HEK293 (cell line): Measurements from ENCODE around the gene PSTK.
A peak's percentile ranks its signal among the peaks of the same experiment; 100 is the strongest.

ENCODE experiments used
- CTCF ChIA-PET: fragments of 350-600 bp; formaldehyde crosslinking; extraction: SDS; loops from one replicate; lab custom pipeline; 2021; ENCODE audit warnings: antibody characterized with exemption; lab: Yijun Ruan, JAX
- POLR2A ChIA-PET: fragments of 300-600 bp; formaldehyde crosslinking; extraction: SDS; loops from one replicate; lab custom pipeline; 2020; ENCODE audit warnings: antibody characterized with exemption, inconsistent platforms; lab: Yijun Ruan, JAX
- H3K27ac ChIP-seq: fragments of 200-500 bp; sonication (Bioruptor generic); 2 replicates; pipeline ENCODE4 v1.5.1; 2014; ENCODE audit warnings: low read depth, low read length, control low read depth, inconsistent platforms; ENCODE audit errors: extremely low read depth
- H3K36me3 ChIP-seq, 2 experiments: fragments of 200-500 bp in 1 of 2; sonication (Bioruptor generic) in 1 of 2; 1 replicate in 1 of 2; 2 replicates in 1 of 2; pipeline ENCODE4 v1.5.1; 2014 to 2017; ENCODE audit warnings: inconsistent platforms in 2 of 2, low read length in 2 of 2; ENCODE audit not compliant: control insufficient read depth in 2 of 2, insufficient read depth in 1 of 2
- H3K4me1 ChIP-seq: fragments of 200-500 bp; sonication (Bioruptor generic); 2 replicates; pipeline ENCODE4 v1.5.1; 2014; ENCODE audit warnings: mild to moderate bottlenecking, low read length, inconsistent platforms; ENCODE audit not compliant: control insufficient read depth, insufficient read depth
- H3K4me3 ChIP-seq: 2 replicates; pipeline ENCODE4 v1.5.1; 2011; ENCODE audit warnings: low read depth, mild to moderate bottlenecking, control low read depth, low read length, moderate library complexity
- H3K9me3 ChIP-seq: fragments of 200-500 bp; sonication (Bioruptor generic); 2 replicates; pipeline ENCODE4 v1.5.1; 2014; ENCODE audit warnings: low read depth, low read length, inconsistent platforms; ENCODE audit not compliant: control insufficient read depth, insufficient read depth
- KLF7 ChIP-seq: fragments of 450-650 bp; formaldehyde crosslinking; IDR thresholded peaks from 2 replicates; pipeline ENCODE4 v1.5.1; 2016; ENCODE audit warnings: missing biosample characterization, missing genetic modification characterization, borderline replicate concordance
- PRDM1 ChIP-seq: fragments of 450-650 bp; formaldehyde crosslinking; IDR thresholded peaks from 2 replicates; pipeline ENCODE4; 2016; ENCODE audit warnings: missing biosample characterization, missing genetic modification characterization
- SCRT1 ChIP-seq: fragments of 450-650 bp; formaldehyde crosslinking; IDR thresholded peaks from 2 replicates; pipeline ENCODE4 v1.5.1; 2016; ENCODE audit warnings: missing biosample characterization, missing genetic modification characterization, borderline replicate concordance
- SP3 ChIP-seq: fragments of 450-650 bp; formaldehyde crosslinking; IDR thresholded peaks from 2 replicates; pipeline ENCODE4 v1.5.1; 2016; ENCODE audit warnings: missing biosample characterization, missing genetic modification characterization
- ZBTB17 ChIP-seq: fragments of 450-650 bp; formaldehyde crosslinking; IDR thresholded peaks from 2 replicates; pipeline ENCODE4 v1.5.1; 2016; ENCODE audit warnings: missing biosample characterization, missing genetic modification characterization
- ZBTB20 ChIP-seq: fragments of 450-650 bp; formaldehyde crosslinking; IDR thresholded peaks from 2 replicates; pipeline ENCODE4 v1.5.1; 2016; ENCODE audit warnings: missing biosample characterization, missing genetic modification characterization
- ZNF112 ChIP-seq: fragments of 450-650 bp; formaldehyde crosslinking; IDR thresholded peaks from 2 replicates; pipeline ENCODE4 v1.5.0; 2017; ENCODE audit warnings: missing biosample characterization, missing genetic modification characterization
- ZNF184 ChIP-seq: fragments of 450-650 bp; IDR thresholded peaks from 2 replicates; pipeline ENCODE4 v1.5.1; 2018; ENCODE audit warnings: missing biosample characterization, mild to moderate bottlenecking, missing genetic modification characterization
- ZNF19 ChIP-seq: fragments of 450-650 bp; formaldehyde crosslinking; IDR thresholded peaks from 2 replicates; pipeline ENCODE4; 2016; ENCODE audit warnings: missing biosample characterization, missing genetic modification characterization, low read depth
- ZNF223 ChIP-seq: fragments of 450-650 bp; formaldehyde crosslinking; IDR thresholded peaks from 2 replicates; pipeline ENCODE4 v1.5.1; 2016; ENCODE audit warnings: missing biosample characterization, missing genetic modification characterization
- ZNF423 ChIP-seq: fragments of 450-650 bp; formaldehyde crosslinking; IDR thresholded peaks from 2 replicates; pipeline ENCODE4 v1.5.1; 2016; ENCODE audit warnings: missing biosample characterization, missing genetic modification characterization
- ZNF501 ChIP-seq: fragments of 450-650 bp; formaldehyde crosslinking; IDR thresholded peaks from 2 replicates; pipeline ENCODE4 v1.5.1; 2016; ENCODE audit warnings: missing biosample characterization, missing genetic modification characterization
- ZNF544 ChIP-seq: fragments of 450-650 bp; formaldehyde crosslinking; IDR thresholded peaks from 2 replicates; pipeline ENCODE4 v1.5.0; 2017; ENCODE audit warnings: missing biosample characterization, missing genetic modification characterization
- ZNF555 ChIP-seq: fragments of 450-650 bp; formaldehyde crosslinking; conservative IDR thresholded peaks from 2 replicates; pipeline ENCODE4 v1.5.1; 2017; ENCODE audit warnings: missing biosample characterization, mild to moderate bottlenecking, missing genetic modification characterization, inconsistent platforms
- ZNF596 ChIP-seq: fragments of 450-650 bp; IDR thresholded peaks from 2 replicates; pipeline ENCODE4 v1.5.0; 2018; ENCODE audit warnings: missing biosample characterization, mild to moderate bottlenecking, missing genetic modification characterization, moderate library complexity
- ZNF621 ChIP-seq: fragments of 450-650 bp; formaldehyde crosslinking; IDR thresholded peaks from 2 replicates; pipeline ENCODE4 v1.5.1; 2017; ENCODE audit warnings: missing biosample characterization, missing genetic modification characterization
- ZNF701 ChIP-seq: fragments of 450-650 bp; formaldehyde crosslinking; IDR thresholded peaks from 2 replicates; pipeline ENCODE4 v1.5.1; 2016; ENCODE audit warnings: missing biosample characterization, missing genetic modification characterization
- ZNF830 ChIP-seq: fragments of 450-650 bp; IDR thresholded peaks from 2 replicates; pipeline ENCODE4 v1.5.0; 2018; ENCODE audit warnings: missing biosample characterization, missing genetic modification characterization, low read depth, mild to moderate bottlenecking, moderate library complexity
- TF ChIP-seq, protein P1 (sequence below): fragments of 450-650 bp; formaldehyde crosslinking; IDR thresholded peaks from 2 replicates; pipeline ENCODE4 v1.5.1; 2016; ENCODE audit warnings: missing biosample characterization, missing genetic modification characterization

Gene PSTK

DNA sequence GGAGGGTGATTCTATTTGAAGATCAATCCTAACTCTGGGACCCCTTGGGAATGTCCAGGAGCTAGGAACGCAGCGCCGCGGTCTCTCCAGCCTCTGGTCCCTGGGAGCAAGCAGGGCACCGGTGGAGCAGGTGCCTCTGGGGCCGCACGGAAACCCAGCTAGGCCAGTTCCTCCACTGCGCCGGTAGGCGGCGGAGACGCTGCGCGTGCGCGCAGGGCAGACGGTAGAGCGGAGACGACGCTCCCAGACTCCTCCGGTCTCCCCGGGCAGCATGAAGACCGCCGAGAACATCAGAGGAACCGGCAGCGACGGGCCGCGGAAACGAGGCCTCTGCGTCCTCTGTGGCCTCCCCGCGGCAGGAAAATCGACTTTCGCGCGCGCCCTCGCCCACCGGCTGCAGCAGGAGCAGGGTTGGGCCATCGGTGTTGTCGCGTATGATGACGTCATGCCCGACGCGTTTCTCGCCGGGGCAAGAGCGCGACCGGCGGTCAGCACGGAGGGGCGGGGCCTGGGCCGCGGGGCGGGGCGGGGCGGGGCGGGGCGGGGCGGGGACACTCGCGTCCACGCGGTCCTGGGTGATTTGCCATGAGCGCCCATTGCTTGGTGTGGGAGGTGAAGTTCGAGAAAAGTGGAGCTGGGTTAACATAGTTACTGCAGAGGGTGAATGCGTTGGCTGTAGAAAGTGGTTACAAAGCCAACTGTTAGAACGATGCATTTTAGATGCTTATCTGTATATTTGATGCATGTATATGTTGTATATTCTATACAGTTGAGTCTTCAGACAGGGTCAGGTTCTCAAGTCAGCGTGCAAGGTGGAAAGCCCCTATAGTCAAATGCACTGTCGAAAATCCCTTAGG lies at the start of gene PSTK (continued):
- TF ChIP-seq, protein P1, sequence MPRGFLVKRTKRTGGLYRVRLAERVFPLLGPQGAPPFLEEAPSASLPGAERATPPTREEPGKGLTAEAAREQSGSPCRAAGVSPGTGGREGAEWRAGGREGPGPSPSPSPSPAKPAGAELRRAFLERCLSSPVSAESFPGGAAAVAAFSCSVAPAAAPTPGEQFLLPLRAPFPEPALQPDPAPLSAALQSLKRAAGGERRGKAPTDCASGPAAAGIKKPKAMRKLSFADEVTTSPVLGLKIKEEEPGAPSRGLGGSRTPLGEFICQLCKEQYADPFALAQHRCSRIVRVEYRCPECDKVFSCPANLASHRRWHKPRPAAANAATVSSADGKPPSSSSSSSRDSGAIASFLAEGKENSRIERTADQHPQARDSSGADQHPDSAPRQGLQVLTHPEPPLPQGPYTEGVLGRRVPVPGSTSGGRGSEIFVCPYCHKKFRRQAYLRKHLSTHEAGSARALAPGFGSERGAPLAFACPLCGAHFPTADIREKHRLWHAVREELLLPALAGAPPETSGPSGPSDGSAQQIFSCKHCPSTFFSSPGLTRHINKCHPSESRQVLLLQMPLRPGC, result peak; percentile 66; the same call in 1 of the 2 replicates
- TF ChIP-seq SP3 (tag by site-specific recombination) (peak; percentile 87), ZNF701 (tag by site-specific recombination) (no peak), ZNF621 (tag by site-specific recombination) (no peak), ZNF830 (tag by site-specific recombination) (no peak)
- TF ChIP-seq, all 188 proteins: peak for 73

DNA sequence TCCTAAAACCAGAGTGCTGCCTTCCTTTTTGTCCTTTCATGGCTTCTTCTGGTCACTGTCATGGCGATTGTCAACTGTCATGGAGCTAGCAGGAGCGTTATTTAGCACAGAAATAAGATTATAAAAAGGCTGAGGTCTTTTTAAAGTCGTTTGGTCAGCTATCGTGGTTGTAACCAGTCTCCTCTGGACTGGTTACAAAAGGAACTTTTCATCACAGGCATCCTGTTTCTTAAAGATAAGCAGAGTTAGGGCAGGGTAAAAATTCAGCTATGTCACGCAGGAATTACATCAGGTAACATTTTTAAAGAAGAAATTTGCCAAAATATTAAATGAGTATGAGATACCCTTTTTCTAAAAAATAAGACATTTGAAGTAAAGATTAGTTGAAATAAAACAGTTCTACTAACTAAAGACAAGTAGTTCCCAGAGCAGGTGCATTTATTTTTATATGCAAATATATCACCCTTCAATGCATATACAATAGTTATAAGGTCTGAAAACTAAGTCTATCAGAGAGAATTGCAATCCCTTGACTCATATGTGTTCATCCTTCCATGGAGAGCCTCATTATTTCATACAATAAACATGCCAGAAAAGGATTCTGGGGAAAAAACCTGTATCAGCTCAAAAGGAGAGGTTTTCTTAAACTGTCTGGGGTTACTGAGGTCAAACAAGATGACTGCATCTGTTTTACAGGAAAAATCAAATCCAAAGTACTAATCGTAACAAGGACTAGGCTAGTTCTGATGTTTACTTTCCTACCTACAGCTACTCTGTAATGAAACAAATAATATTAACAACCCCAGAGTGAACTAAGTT lies 48.9 kb upstream of the PSTK start:
- TF ChIP-seq ZNF184 (tag by site-specific recombination), result no peak
- TF ChIP-seq ZNF423 (tag by site-specific recombination), result no peak
- TF ChIP-seq ZNF596 (tag by site-specific recombination), result no peak
- no peak for TF ChIP-seq ZBTB17 (tag by site-specific recombination)
- no peak for TF ChIP-seq ZNF501
- TF ChIP-seq SCRT1, result no peak
- no peak for TF ChIP-seq ZNF223 (tag by site-specific recombination)
- ChIA-PET POLR2A (no interaction called here), CTCF (no interaction called here)

DNA sequence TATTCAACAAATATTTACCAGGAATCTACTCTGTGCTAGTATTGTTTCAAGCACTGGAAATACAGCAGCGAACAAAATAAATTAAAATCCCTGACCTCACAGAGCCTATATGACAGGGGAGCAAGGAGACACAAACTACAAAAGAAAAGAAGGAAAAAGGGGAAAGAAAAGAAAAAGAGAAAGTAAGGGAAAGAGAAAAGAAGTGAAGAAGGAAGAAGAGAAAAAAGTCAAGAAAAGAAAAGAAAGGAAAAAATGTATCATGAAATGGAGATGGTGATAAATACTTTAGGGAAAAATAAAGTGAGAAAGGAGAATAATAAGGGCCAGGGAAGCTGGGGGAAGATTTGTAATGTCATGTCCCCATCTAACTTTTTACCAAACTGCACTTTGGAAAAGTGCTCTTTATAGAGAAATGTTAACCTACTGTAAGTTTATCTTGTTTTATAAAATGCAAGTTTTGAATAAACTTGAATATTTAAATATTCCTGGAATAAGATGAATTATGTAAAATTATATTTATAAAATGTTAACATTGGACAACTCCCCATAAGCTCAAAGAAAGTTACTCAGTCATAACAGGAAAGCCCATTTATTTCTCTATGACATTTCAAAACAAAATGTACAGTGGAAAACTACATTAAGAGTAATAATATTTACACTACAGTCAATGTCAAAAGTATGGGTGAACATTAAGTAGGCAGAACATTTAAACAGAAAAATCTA lies 40.9 kb upstream of the PSTK start:
- Histone ChIP-seq H3K27ac (no peak overlapping the region), H3K9me3 (no peaks in the 10 kb centered on the region), H3K4me1 (no peaks in the 10 kb centered on the region), H3K4me3 (no peak overlapping the region), H3K36me3 (peaks cover 40 to 44% of the 10 kb centered on the region in 2 experiments; a peak in 2 of 3 replicates)
- TF ChIP-seq PRDM1 (peak; percentile 97), ZNF544 (tag by site-specific recombination) (no peak), KLF7 (no peak), ZNF112 (tag by site-specific recombination) (no peak), ZNF19 (tag by site-specific recombination) (no peak), ZBTB20 (tag by site-specific recombination) (no peak), ZNF555 (no peak)
- ChIA-PET CTCF (no interaction called here), POLR2A (no interaction called here)

More for the DNA sequence above, 48.9 kb upstream of the PSTK start:
- Histone ChIP-seq H3K9me3 (no peaks in the 10 kb centered on the region), H3K27ac (no peak overlapping the region), H3K4me1 (no peaks in the 10 kb centered on the region), H3K4me3 (no peak overlapping the region), H3K36me3 (peaks cover 14 to 17% of the 10 kb centered on the region in 2 experiments; a peak in 2 of 3 replicates)
